Myocyte (in vitro differentiated cells): ENCODE results near the gene EFCAB9. TPM values are rescaled to one million over a fixed set of nuclear protein-coding genes. Genes with fewer than 3 reads are reported as not detected.
A peak's percentile ranks its signal among the peaks of the same experiment; 100 is the strongest.
"Not testable (repeated sequence)": the region's sequence is repeated elsewhere in the genome, so short reads cannot be mapped to it uniquely, and the experiment has no call there.

Experiments used
- DNase-seq: peaks from one replicate; pipeline ENCODE4 v3.0.0-alpha.2; 2012; ENCODE audit warnings: low read depth
- total RNA-seq: library from RNA; depleted of rRNA; stranded (reverse); fragments of >200 nt; gene quantifications from 2 replicates; pipeline ENCODE4 v1.2.3, GENCODE V29; 2014

EFCAB9 gene
- total RNA-seq, 1 donor from 2014 or later = not detected

GRCh38 chr5:172188033-172188892 lies 5.7 kb upstream of the EFCAB9 start, which contains the start of gene STK10:
TSS of gene STK10 (minus strand) at chr5:172188224. CDS start at chr5:172188042, 182 bp downstream.
- DNase-seq = peak; percentile 95

DNA sequence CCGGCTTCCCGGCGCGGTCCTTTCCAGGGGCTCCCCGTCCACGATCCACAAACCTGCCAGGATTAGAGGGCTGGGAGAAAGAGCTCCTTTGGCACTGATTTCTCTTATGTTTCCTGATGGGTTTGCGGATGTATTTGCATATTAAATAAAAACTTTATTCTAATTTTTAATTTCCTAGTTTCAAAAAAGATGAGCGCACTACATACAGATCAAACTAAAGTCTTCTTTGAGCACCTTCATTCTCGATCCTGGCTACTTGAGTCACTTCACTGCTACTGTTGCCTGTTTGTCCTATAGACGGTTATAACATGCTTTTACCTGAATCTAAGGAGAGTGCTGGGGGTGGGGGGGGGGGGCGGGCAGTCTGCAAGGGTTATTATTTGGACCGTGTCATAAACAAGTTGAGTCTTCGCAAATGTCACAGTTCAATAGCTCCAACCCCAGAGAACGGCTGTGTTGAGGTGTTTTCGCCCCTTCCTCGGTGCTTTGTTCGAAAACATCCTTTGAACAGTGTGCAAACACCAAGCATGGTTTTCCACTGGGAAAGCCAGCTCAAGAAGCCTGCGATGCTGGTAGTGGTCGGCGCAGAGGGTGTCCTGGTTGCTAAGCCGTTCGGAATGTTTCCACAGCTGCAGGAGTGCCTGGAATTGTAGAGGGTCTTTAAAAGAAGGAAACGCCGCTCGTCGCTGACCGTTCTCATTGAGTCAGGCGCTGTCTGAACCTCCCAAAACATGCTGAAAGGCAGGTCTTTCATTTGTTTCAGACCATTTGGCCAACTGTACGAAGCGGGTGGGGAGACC lies 4.9 kb upstream of the EFCAB9 start:
- no peak for DNase-seq

- no peak for DNase-seq
These were observed 4.2 kb upstream of the EFCAB9 start for GRCh38 chr5:172189693-172190296.

DNA sequence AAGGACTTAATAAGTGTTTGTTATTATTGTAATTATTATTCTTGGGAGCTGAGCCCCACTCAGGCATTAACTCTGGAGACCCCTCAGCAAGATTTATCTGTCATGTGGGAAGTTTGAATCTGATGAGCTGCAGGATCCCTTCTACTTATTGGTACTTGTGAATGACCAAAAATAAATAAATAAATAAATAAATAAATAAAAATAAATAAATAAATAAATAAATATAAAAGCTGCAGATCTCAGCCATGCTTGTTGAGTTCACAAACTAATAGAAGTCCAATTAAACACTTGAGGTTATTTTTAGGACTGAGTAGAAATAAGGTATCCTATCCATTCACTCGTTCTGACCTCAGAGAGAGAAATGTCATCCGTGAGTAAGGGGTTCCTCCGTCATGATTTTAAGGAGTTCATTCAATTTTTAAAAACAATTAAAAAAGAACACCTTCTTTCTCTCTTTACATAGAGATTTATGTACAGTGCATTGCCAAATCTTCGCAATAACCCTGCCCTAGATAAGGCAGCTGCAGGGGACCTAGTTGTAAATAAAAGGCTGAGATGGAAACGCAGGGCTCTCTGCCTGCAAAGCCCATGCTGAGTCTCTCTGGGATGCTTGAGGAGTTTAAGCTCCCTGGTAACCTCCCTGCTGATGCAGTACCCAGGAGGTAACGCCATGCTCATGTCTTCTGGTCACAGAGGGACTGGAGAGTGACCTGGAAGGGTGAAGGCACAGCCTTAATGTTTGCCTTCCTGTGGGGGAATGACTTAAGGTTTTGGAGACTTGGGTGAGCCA lies 1.2 kb downstream of the EFCAB9 start:
- DNase-seq = no peak

DNA sequence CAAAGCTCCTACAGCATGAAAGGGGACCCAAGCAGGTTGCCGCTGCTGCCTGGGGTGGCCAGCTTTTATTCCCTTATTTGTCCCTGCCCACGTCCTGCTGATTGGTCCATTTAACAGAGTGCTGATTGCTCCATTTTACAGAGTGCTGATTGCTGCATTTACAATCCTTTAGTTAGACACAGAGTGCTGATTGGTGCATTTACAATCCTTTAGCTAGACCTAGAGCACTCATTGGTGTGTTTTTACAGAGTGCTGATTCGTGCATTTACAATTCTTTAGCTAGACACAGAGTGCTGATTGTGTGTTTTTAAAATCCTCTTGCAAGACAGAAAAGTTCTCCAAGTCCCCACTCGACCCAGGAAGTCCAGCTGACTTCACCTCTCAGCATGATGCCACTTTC lies 3.8 kb downstream of the EFCAB9 start:
- not testable (repeated sequence) for DNase-seq

DNA sequence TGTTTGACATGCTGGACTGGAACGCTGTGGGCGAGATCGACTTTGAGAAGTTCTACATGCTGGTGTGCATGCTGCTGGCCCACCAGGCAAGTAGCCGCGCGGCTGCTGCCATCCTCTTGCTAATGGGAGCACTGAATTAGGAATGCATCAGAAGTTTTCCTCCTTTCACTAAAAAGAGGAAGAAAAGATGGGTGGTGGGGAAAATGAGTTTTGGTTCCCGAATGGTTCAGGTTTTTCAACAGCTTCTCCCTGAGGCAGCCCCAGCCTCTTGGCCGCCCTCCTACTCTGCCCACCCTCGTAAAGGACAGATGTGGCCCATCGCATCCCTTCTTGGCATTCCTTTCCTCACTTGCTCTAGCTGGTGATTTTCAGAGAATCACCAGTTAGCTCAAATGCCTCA lies 5.5 kb downstream of the EFCAB9 start:
- no peak for DNase-seq

DNA sequence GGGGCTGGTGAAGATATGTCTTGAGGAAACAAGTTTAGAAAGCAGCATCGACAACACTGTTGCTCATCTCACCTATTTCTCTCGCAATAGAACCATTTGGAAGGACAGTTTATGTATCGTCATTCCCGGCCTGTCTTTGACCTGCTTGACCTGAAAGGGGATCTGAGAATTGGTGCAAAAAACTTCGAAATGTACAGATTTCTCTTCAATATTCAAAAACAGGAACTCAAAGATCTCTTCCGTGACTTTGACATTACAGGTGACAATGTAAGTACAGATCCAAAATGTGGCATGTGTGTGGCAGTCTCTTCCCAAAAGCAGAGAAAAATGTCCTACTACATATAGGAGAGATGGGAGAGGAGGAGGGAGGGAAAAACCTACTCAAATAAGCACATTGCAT lies 6.5 kb downstream of the EFCAB9 start:
- no peak for DNase-seq

- DNase-seq = not testable (repeated sequence)
These were observed 12.0 kb downstream of the EFCAB9 start for GRCh38 chr5:172205984-172206383.

DNA sequence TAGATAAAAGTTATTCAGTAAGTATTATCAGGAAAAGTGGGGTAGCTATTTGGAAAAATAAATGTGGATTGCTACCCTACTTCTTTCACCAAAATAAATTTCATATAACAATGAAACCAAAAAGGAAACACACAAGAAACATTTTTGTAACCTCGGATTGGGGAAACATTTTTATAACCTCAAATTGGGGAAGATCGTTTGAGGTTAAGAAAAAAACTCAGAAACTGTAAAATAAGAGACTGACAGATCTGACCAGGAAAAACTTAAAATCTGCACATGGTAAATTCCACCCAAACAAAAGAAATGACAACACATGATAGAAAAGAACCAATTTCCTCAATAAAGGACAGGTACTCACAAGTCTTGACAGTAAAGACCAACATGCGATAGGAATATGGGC lies 13.5 kb downstream of the EFCAB9 start:
- DNase-seq = no peak

DNA sequence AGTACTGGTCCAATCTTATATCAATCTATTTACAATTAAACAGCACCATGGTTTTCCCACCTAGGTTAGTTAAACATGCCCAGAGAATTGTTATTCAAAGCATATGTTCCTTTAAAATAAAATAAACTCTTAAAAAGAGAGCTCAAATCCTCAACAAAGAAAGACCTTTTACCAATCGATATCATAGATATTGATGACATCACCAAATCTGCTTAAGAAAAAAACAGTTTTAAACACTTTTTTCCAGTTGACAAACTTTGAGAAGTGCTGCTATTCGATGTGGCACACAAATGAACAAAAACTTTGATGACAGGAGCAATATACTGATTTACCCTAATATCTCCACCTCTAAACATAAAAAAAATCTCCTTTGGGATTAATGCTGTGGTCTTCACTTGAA lies 15.7 kb downstream of the EFCAB9 start:
- DNase-seq = no peak

DNA sequence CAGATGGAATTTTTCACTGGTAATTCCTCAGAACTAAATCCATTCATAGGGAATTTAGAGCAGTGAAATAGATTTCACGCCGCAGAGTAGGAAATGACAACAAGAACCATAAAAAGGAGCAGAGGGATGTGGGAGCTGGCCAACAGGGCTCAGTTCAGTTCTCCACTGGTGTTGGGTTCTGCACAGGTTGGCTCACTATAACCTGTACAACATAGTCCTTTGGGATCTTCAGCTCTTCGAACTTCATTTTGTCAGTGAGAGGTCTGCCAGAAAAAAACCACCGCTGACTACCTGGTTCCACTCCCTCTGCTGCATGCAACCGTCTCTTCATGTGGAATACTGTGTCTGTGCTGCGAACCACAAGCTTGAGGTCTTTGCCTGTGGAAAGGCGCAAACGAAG lies 17.7 kb downstream of the EFCAB9 start:
- DNase-seq = no peak

GRCh38 chr5:172213126-172213525 lies 19.2 kb downstream of the EFCAB9 start:
- DNase-seq = peak; percentile 51

GRCh38 chr5:172216345-172216744 lies 22.4 kb downstream of the EFCAB9 start:
- no peak for DNase-seq

DNA sequence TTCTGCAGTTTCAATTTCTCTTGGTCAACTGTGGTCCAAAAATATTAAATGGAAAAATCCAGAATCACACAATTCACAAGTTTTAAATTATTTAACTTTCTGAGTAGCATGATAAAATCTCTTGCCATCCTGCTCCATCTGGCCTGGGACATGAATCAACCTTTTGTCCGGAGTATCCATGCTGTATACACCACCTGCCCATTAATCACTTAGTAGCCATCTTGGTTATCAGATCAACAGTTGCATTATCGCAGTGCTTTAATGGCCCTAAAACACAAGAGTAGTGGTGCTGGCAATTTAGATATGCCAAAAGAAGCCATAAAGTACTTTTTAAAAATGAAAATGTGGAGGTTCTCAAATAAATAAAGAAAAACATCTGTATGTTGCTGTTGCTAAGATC lies 25.3 kb downstream of the EFCAB9 start:
- no peak for DNase-seq

DNA sequence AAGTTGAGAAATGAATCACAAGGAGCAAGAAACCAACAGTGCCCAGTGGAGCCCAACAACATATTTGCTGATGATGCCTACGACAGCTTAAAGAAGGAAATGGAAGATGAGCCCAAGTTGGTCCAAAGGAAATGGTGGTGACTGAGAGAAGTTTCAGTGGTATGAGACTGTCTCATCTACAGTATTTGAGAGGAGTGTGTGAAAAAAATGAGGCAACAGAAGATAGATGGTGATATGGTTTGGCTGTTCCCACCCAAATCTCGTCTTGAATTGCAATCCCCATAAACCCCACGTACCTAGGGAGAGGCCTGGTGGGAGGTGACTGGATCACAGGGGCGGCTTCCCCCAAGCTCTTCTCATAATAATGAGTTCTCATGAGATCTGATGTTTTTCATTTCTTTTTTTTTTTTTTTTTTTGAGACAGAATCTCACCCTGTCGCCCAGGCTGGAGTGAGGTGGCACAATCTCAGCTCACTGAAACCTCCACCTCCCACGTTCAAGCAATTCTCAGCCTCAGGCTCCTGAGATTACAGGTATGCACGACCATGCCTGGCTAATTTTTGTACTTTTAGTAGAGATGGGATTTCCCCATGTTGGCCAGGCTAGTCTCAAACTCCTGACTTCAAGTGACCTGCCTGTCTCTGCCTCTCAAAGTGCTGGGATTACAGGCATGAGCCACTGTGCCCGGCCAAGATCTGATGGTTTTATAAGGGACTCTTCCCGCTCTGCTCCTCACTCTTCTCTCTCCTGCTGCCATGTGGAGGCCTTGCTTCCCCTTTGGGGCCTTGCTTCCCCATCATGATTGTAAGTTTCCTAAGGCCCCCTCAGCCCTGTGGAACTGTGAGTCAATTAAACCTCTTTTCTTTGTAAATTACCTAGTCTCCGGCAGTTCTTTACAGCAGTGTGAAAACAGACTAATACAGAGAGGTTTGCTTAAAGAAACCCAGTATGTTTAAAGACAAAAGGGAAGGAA lies 30.2 kb downstream of the EFCAB9 start:
- DNase-seq = no peak

- peak; percentile 20 for DNase-seq
These were observed 31.0 kb downstream of the EFCAB9 start for GRCh38 chr5:172224996-172225395.

DNA sequence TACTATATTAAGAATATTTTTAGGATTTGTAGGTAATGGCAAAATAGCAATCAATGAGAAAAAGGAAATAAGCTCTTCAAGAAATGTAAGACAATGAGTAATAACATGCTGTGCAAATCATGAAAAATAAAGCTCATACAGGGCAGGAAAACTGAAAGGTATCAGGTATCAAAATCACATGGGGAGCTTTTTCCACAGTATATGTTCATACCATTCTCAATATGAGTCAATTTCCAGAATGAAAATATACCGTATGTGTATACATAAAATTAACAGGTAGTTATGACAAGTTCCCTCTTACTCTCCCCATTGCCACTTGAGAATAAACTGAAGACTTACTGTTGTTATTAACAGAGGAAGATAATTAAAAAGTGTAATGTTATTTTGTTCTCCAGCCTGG lies 35.9 kb downstream of the EFCAB9 start:
- no peak for DNase-seq

- DNase-seq = no peak
These were observed 40.1 kb downstream of the EFCAB9 start for GRCh38 chr5:172234031-172234430.

GRCh38 chr5:172235132-172235780 lies 41.3 kb downstream of the EFCAB9 start:
- DNase-seq = no peak
